CD4-positive, alpha-beta T cell treated with Interleukin-6 for 4 hours (primary cell): Measurements from ENCODE around the gene DPYSL4.
"Not testable (repeated sequence)": the region's sequence is repeated elsewhere in the genome, so short reads cannot be mapped to it uniquely, and the experiment has no call there.

Experiments used
- DNase-seq: peaks from one replicate; pipeline ENCODE4 v3.0.0-alpha.2; 2020; ENCODE audit warnings: mixed read lengths

Gene DPYSL4

GRCh38 chr10:132150777-132151176 is 36.0 kb upstream of the DPYSL4 start:
- no peak for DNase-seq

GRCh38 chr10:132151286-132151950 is 35.3 kb upstream of the DPYSL4 start:
- no peak for DNase-seq

GRCh38 chr10:132151951-132152505 is 34.7 kb upstream of the DPYSL4 start:
- no peak for DNase-seq

GRCh38 chr10:132152896-132153580 is 33.7 kb upstream of the DPYSL4 start:
- DNase-seq, result no peak

DNA sequence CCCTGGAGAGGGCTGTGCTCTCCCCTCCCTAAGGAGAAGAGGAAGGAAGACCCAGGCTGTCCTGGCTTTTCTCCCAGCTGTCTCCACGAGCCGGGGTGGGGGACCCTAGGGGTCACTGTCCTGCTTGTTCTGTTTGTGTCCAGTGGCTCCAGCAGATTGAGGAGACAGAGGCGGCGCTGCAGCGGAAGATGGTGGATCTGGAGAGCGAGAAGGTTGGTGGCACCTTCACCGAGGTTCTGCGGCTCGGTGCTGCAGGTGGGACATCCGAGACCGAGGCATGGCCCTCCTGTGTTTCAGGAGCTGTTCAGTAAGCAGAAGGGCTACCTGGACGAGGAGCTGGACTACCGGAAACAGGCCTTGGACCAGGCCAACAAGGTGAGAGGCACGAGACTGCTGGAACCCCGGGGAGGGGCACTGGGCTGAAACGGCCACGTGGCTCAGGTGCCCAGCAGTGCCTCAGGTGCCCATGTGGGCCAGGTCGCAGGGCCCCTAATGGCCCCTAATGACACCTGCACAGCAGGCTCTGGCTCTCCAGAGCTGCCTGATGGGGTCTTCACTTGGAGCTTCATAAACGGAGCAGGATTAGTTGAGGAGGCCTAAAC is 33.0 kb upstream of the DPYSL4 start:
- DNase-seq, result no peak

GRCh38 chr10:132154440-132154839 is 32.3 kb upstream of the DPYSL4 start:
- no peak for DNase-seq

DNA sequence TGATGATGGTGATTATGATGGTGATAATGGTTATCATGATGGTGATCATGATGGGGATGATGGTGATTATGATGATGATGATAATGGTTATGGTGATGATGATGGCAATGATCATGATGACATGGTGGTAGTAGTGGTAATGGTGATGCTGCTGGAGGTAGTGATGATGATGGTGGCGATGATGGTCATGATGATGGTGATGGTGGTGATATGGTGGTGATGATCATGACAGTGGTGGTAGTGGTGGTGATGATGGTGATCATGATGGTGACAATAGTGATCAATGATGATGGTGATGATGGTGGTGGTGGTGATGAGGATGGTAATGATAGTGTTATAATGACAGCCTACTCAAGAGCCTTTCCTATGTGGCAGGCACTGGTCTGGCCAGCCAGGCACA is 31.8 kb upstream of the DPYSL4 start:
- no peak for DNase-seq

GRCh38 chr10:132155723-132156381 is 30.9 kb upstream of the DPYSL4 start:
- DNase-seq, result no peak

- no peak for DNase-seq
Measured at GRCh38 chr10:132156382-132156781, 30.4 kb upstream of the DPYSL4 start.

GRCh38 chr10:132157101-132157500 is 29.6 kb upstream of the DPYSL4 start:
- DNase-seq, result no peak

GRCh38 chr10:132158122-132158741 is 28.5 kb upstream of the DPYSL4 start:
- DNase-seq, result peak; percentile 53

GRCh38 chr10:132158823-132159222 is 27.9 kb upstream of the DPYSL4 start:
- DNase-seq, result peak; percentile 56

DNA sequence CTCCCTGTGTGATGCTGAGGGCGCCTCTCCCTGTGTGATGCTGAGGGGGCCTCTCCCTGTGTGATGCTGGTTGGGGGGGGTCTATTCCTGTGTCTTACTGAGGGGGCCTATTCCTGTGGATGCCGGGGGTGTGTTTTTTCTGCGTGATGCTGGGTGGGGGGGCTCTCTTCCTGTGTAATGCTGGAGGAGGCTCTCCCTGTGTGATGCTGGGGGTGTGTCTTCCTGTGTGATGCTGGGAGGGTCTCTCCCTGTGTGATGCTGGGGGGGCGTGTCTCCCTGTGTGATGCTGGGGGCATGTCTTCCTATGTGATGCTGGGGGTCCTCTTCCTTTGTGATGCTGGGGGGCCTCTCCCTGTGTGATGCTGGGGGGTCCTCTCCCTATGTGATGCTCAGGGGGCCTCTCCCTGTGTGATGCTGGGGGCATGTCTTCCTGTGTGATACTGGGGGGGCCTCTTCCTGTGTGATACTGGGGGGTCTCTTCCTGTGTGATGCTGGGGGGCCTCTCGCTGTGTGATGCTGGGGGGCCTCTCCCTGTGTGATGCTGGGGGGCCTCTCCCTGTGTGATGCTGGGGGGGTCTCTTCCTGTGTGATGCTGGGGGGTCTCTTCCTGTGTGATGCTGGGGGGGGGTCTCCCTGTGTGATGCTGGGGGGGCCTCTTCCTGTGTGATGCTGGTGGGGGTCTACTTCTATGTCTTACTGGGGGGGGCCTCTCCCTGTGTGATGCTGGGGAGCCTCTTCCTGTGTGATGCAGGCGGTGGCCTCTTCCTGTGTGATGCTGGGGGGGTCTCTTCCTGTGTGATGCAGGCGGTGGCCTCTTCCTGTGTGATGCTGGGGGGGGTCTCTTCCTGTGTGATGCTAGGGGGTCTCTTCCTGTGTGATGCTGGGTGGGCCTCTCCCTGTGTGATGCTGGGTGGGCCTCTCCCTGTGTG is 27.2 kb upstream of the DPYSL4 start:
- DNase-seq, result peak; percentile 57

DNA sequence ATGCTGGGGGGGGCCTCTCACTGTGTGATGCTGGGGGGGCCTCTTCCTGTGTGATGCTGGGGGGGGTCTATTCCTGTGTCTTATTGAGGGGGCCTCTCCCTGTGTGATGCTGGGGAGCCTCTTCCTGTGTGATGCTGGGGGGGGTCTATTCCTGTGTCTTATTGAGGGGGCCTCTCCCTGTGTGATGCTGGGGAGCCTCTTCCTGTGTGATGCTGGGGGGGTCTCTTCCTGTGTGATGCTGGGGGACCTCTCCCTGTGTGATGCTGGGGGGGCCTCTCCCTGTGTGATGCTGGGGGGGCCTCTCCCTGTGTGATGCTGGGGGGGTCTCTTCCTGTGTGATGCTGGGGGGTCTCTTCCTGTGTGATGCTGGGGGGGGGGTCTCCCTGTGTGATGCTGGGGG is 26.5 kb upstream of the DPYSL4 start:
- DNase-seq, result not testable (repeated sequence)

- DNase-seq, result not testable (repeated sequence)
Measured at GRCh38 chr10:132160834-132161622, 25.7 kb upstream of the DPYSL4 start.

DNA sequence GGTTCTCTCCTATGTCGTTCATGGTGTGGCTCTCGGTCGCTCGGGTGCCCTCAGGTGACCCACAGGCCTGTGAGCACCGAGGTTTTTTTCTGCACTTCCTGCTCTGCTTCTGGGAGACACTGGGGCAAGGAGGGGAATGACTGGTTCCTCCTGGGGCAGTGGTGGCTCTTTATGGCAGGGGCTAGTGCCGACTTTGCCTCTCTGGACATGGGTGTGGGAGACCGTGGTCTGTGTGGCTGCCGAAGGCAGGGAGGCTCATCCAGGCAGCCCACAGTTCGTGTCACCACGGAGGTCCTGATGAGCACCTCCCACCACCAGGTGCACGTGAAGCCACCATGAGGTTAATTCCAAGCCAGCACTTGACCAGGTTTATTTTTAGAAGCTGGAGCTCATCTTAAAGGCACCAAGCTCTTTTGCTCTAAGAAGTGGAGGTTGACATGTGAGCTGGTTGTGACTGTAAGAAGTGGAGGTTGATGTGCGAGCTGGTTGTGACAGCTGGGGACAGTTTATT is 24.7 kb upstream of the DPYSL4 start:
- peak; percentile 23 for DNase-seq

GRCh38 chr10:132162590-132163277 is 24.0 kb upstream of the DPYSL4 start:
- DNase-seq, result no peak

DNA sequence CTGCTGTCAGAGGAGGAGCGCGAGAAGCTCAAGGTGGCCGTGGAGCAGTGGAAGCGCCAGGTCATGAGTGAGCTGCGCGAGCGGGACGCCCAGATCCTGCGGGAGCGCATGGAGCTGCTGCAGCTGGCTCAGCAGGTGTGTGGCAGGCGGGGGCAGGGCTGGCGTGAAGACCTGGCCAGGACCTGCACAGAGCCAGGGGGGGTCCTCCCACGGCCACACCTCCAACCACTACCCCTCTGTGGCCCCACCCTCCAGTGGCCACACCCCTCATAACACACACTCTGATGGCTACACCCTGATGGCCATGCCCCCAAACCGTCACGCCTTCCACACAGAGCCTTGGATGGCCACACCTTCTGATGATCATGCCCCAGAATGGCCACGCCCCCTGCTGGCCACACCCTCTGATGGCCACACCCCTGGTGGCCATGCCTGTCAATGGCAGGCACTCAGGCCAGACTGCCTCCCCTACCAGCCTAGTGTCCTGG is 23.4 kb upstream of the DPYSL4 start:
- DNase-seq, result peak; percentile 21

GRCh38 chr10:132163826-132164515 is 22.8 kb upstream of the DPYSL4 start:
- DNase-seq, result no peak
